NOMO-1 (cell line): ENCODE results near the gene BLTP3A.

ENCODE experiments used
- DNase-seq, 2 experiments: peaks; one replicate each; lab custom pipeline; 2025; ENCODE audit not compliant: unreplicated experiment in 2 of 2; lab: John Stamatoyannopoulos, UW

Gene BLTP3A

GRCh38 chr6:34819571-34820480 is 27.9 kb downstream of the BLTP3A start:
- DNase-seq = no peak

- DNase-seq = no peak
Measured at GRCh38 chr6:34829137-34829536, 37.3 kb downstream of the BLTP3A start.

- no peak for DNase-seq
Measured at GRCh38 chr6:34832942-34833341, 41.1 kb downstream of the BLTP3A start.

GRCh38 chr6:34834789-34835518 is 43.1 kb downstream of the BLTP3A start:
- DNase-seq = peak; percentile 21 to 79

- DNase-seq = peak; percentile 12 to 66
Measured at GRCh38 chr6:34836008-34836407, 44.1 kb downstream of the BLTP3A start.

GRCh38 chr6:34836451-34836850 is 44.6 kb downstream of the BLTP3A start:
- DNase-seq = no peak

GRCh38 chr6:34837528-34837927 is 45.6 kb downstream of the BLTP3A start:
- DNase-seq = no peak

GRCh38 chr6:34839666-34840352 is 47.9 kb downstream of the BLTP3A start:
- no peak for DNase-seq
